Body of pancreas (tissue), 4 donors: ENCODE data around the gene GNPDA2.

Experiments used
- CTCF ChIP-seq, 7 experiments: fragments of 450-650 bp in 4 of 7; fragments of 200-600 bp in 3 of 7; sonication (generic) in 3 of 7; IDR thresholded peaks; one replicate each; pipeline ENCODE4 v1.5.1; 2016 to 2019; ENCODE audit warnings: antibody characterized with exemption in 7 of 7
- POLR2A ChIP-seq, 3 donors: fragments of 450-650 bp; IDR thresholded peaks; one replicate each; pipeline ENCODE4 v1.6.1; 2016; ENCODE audit warnings: antibody characterized with exemption in 3 of 3, mild to moderate bottlenecking in 2 of 3

- no peak for TF ChIP-seq CTCF (IDR thresholded peaks at IDR 0.05)
- no peak for TF ChIP-seq POLR2A (IDR thresholded peaks at IDR 0.05)
Observed at GRCh38 chr4:44713125-44713524, 13.2 kb downstream of the GNPDA2 start.
